Thoracic aorta (tissue), 2 donors: Measurements from ENCODE around the gene MEX3D. TPM values are rescaled to one million over a fixed set of nuclear protein-coding genes. Genes with fewer than 3 reads are reported as not detected.

Experiments used
- ATAC-seq: fragments of 150-250 bp; one replicate; pipeline ENCODE4 v1.8.0; 2017; ENCODE audit warnings: low read depth; ENCODE audit not compliant: insufficient number of reproducible peaks, low FRiP score
- DNase-seq: peaks from one replicate; pipeline ENCODE4 v3.0.0-alpha.2; 2020; ENCODE audit warnings: low spot score
- H3K27ac ChIP-seq, 2 donors: fragments of 200-600 bp; sonication (generic); 1 replicate in 1 of 2; 2 replicates in 1 of 2; pipeline ENCODE4 v1.5.1; 2016; ENCODE audit warnings: mild to moderate bottlenecking in 2 of 2, moderate library complexity in 2 of 2
- H3K27me3 ChIP-seq: fragments of 200-600 bp; sonication (generic); replicated peaks from 2 replicates; pipeline ENCODE4 v1.6.0; 2016; ENCODE audit warnings: mild to moderate bottlenecking; ENCODE audit not compliant: insufficient read depth
- H3K36me3 ChIP-seq: fragments of 200-600 bp; sonication (generic); one replicate; pipeline ENCODE4 v1.5.1; 2016
- H3K4me1 ChIP-seq, 2 donors: fragments of 200-600 bp; sonication (generic); 1 replicate in 1 of 2; 2 replicates in 1 of 2; pipeline versions ENCODE4 v1.5.1 to v1.6.0; 2016; ENCODE audit warnings: low read depth in 2 of 2, mild to moderate bottlenecking in 1 of 2; ENCODE audit not compliant: control insufficient read depth in 1 of 2
- H3K4me3 ChIP-seq: fragments of 200-600 bp; sonication (generic); 2 replicates; pipeline ENCODE4 v1.5.1; 2016; ENCODE audit warnings: mild to moderate bottlenecking
- H3K9me3 ChIP-seq: fragments of 200-600 bp; sonication (generic); 2 replicates; pipeline ENCODE4 v1.5.1; 2016
- CTCF ChIP-seq: fragments of 200-600 bp; sonication (generic); IDR thresholded peaks from one replicate; pipeline ENCODE4 v1.5.1; 2019; ENCODE audit warnings: antibody characterized with exemption
- total RNA-seq, 2 donors: library from RNA; depleted of rRNA; stranded (reverse); fragments of >200 nt; gene quantifications; one replicate each; pipeline versions ENCODE4 v1.1.0 to v1.2.3, GENCODE V29; 2016

The MEX3D gene
- total RNA-seq, 2 donors from 2014 or later = 23.4 to 26.4 TPM

- Histone ChIP-seq H3K9me3 (no peaks in the 10 kb centered on the region), H3K4me1 (no peaks in the 10 kb centered on the region), H3K27me3 (no peaks in the 10 kb centered on the region), H3K27ac (no peak overlapping the region), H3K4me3 (no peak overlapping the region), H3K36me3 (no peaks in the 10 kb centered on the region)
- ATAC-seq (no peak), DNase-seq (no peak)
- no peak for TF ChIP-seq CTCF
Observed at GRCh38 chr19:1529430-1529816, 38.7 kb downstream of the MEX3D start.

DNA sequence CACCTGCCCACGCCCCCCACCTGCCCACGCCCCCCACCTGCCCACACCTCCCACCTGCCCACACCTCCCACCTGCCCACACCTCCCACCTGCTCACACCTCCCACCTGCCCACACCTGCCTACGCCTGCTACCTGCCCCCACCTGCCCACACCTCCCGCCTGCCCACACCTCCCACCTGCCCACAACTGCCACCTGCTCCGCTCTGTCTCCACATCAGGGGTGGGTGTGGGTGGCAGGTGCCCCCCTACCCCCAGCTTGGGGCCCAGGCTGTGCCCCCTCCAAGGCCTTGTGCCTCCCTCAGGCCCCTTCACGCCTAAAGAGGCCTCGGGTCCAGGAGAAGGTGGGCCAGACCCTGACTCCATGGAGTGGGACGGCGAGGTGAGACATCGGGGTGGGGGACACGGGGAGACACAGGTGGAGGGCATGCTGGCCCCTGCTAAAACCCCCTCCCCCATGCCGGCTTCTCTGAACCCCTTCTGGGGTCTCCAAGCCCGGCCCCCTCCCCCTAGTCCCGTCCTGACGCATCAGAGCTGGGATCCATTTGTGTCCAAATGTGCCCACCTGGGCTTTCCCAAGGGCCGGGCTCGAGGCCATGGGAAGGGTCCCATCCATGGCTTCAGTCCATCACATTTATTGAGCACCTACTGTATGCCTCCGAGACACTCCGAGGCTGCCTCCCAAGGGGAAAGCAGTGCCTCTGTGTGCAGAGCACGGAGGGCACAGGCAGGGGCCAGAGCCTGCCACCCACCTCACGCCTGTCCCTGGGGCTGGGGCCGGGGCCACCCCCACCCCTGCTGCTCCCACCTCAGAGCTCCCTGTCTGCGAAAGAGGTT lies 39.3 kb downstream of the MEX3D start:
- ATAC-seq = no peak

DNA sequence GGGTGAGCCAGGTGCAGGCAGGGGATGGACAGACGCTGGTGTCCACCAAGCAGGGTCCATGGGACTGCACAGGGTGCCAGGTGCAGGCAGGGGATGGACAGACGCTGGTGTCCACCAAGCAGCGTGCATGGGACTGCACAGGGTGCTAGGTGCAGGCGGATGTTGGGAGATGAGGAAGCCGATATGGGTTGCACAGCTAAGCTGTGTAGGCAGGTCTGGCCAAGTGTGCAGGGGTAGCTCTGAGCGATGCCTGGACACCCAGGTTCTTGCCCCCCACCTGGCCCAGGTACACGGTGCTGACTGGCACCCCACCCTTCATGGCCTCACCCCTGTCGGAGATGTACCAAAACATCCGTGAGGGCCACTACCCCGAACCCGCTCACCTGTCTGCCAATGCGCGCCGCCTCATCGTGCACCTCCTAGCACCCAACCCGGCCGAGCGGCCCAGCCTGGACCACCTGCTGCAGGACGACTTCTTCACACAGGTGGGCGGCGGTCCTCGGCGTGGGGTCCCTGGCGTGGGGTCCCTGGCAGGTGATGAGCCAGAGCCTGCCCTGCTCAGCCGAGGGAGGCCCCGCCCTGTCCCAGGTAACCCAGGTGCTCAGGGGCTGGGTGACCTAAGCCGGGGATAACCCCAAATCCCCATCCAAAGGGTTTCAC lies 40.3 kb downstream of the MEX3D start:
- H3K4me3 ChIP-seq = no peak overlapping the region
- no peak for ATAC-seq
- no peak for TF ChIP-seq CTCF
- H3K27ac ChIP-seq = no peak overlapping the region
- H3K4me1 ChIP-seq = peaks cover 0 to 6% of the 10 kb centered on the region in 2 donors
- no peaks in the 10 kb centered on the region for H3K9me3 ChIP-seq
- DNase-seq = no peak
- no peaks in the 10 kb centered on the region for H3K36me3 ChIP-seq
- no peaks in the 10 kb centered on the region for H3K27me3 ChIP-seq

More for the DNA sequence above, 39.3 kb downstream of the MEX3D start:
- H3K36me3 ChIP-seq = no peaks in the 10 kb centered on the region
- H3K27ac ChIP-seq = no peak overlapping the region
- no peaks in the 10 kb centered on the region for H3K9me3 ChIP-seq
- no peak overlapping the region for H3K4me3 ChIP-seq
- H3K4me1 ChIP-seq = peaks cover 0 to 5% of the 10 kb centered on the region in 2 donors
- no peak for DNase-seq
- no peaks in the 10 kb centered on the region for H3K27me3 ChIP-seq
- no peak for TF ChIP-seq CTCF

GRCh38 chr19:1526979-1527649 lies 41.0 kb downstream of the MEX3D start:
- peaks cover 0 to 6% of the 10 kb centered on the region in 2 donors for H3K4me1 ChIP-seq
- ATAC-seq (no peak), DNase-seq (no peak)
- no peaks in the 10 kb centered on the region for H3K27me3 ChIP-seq
- H3K4me3 ChIP-seq = no peak overlapping the region
- no peaks in the 10 kb centered on the region for H3K36me3 ChIP-seq
- no peak overlapping the region for H3K27ac ChIP-seq
- no peak for TF ChIP-seq CTCF
- H3K9me3 ChIP-seq = no peaks in the 10 kb centered on the region
